Kidney epithelial cell (primary cell): ENCODE measurements around the gene MAGI1. TPM values are rescaled to one million over a fixed set of nuclear protein-coding genes. Genes with fewer than 3 reads are reported as not detected.

Source experiments
- DNase-seq: peaks from one replicate; pipeline ENCODE4 v3.0.0-alpha.2; 2010; ENCODE audit warnings: low read depth
- H3K27me3 ChIP-seq: 2 replicates; pipeline ENCODE4 v1.6.0; 2011; ENCODE audit warnings: low read length; ENCODE audit not compliant: control insufficient read depth, insufficient read depth
- H3K36me3 ChIP-seq: 2 replicates; pipeline ENCODE4 v1.5.1; 2011; ENCODE audit warnings: low read length; ENCODE audit not compliant: control insufficient read depth, insufficient read depth
- H3K4me3 ChIP-seq: 2 replicates; pipeline ENCODE4 v1.5.1; 2011; ENCODE audit warnings: low read depth, mild to moderate bottlenecking, control low read depth, low read length
- total RNA-seq: library from RNA; depleted of rRNA; stranded (reverse); fragments of >200 nt; gene quantifications from 2 replicates; pipeline ENCODE4 v1.2.3, GENCODE V29; 2015
- TF ChIP-seq, protein P1 (sequence below): IDR thresholded peaks from 2 replicates; pipeline ENCODE4 v1.5.1; 2011; ENCODE audit warnings: mild to moderate bottlenecking, moderate library complexity, low read length, control low read depth, inconsistent platforms; ENCODE audit not compliant: insufficient read depth, poor library complexity, severe bottlenecking

MAGI1 gene
- total RNA-seq, 1 donor from 2014 or later = 15.8 TPM

DNA sequence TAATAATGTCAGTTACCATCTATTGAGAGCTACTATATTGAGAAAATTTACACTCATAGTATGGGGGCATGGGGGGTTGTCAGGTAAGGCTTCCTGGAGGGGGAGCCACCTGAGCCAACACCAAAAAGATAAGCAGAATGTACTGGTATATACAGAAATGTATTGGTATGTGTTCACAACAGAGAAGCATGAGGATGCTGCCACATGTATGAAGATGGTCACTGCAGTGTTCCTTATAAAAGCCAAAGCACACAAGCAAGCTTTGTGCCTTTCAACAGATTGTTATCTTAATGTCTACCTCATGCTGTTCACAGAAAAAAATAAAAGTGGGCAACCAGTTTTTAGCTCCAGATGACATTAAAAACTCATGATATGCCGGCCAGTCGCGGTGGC lies 149.0 kb downstream of the MAGI1 start:
- no peak for DNase-seq
- Histone ChIP-seq H3K36me3 (no peaks in the 10 kb centered on the region), H3K4me3 (no peak overlapping the region), H3K27me3 (no peaks in the 10 kb centered on the region)
- TF ChIP-seq, protein P1, sequence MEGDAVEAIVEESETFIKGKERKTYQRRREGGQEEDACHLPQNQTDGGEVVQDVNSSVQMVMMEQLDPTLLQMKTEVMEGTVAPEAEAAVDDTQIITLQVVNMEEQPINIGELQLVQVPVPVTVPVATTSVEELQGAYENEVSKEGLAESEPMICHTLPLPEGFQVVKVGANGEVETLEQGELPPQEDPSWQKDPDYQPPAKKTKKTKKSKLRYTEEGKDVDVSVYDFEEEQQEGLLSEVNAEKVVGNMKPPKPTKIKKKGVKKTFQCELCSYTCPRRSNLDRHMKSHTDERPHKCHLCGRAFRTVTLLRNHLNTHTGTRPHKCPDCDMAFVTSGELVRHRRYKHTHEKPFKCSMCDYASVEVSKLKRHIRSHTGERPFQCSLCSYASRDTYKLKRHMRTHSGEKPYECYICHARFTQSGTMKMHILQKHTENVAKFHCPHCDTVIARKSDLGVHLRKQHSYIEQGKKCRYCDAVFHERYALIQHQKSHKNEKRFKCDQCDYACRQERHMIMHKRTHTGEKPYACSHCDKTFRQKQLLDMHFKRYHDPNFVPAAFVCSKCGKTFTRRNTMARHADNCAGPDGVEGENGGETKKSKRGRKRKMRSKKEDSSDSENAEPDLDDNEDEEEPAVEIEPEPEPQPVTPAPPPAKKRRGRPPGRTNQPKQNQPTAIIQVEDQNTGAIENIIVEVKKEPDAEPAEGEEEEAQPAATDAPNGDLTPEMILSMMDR = no peak

DNA sequence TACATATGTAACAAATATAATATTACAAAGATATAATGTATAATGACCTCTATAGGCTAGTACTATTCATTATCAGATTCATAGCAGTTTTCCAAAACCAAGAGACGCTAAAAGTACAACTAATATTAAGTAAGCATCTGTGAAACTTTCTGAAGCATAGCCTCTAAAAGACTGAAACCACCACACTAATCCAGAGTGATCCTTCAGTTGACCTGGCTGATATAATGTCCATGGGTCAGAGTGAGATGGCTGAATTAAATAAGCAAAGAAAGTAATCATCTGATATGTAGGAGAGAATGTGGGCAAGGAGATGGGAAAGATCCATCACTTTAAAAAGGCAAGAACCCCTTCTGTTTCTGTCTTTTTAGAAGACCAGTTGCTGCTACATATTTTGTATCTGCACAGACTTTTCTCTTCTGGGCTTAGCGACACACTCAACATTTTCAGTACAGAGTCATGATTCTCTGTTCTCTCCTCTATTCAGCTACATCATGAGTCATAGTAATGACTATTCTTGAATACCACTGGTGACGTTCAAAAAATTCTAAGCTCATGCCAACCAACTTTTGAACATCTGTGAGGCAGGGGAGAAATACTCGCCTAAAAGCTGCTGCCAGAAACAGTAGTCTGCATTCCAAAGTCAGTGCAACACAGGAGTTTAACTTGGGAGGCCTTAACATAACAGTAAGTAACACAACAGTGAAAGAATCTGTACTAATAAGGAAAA lies 149.6 kb downstream of the MAGI1 start:
- Histone ChIP-seq H3K4me3 (no peak overlapping the region), H3K36me3 (no peaks in the 10 kb centered on the region), H3K27me3 (no peaks in the 10 kb centered on the region)
- TF ChIP-seq, protein P1 = no peak
- DNase-seq = peak; percentile 80

DNA sequence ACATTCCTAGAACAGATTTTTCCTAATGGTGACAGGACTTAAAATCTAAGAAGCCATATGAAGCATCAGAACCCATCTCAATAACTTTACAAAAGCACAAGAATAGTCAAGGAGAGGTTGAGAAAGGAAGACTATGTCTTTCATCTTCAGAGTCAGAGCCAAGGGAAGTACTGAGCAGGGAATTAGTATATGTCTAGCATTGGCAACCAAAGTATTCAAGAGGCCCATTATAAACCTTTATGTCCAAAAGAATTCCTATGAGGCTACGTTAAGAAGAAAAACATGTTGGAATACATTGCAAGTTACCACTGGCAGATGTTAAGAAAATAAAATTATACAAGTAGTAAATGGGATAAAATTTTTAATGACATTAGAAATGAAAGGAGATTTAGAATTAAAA lies 150.5 kb downstream of the MAGI1 start:
- no peaks in the 10 kb centered on the region for H3K36me3 ChIP-seq
- H3K4me3 ChIP-seq = no peak overlapping the region
- no peak for DNase-seq
- H3K27me3 ChIP-seq = no peaks in the 10 kb centered on the region
- TF ChIP-seq, protein P1 = no peak

DNA sequence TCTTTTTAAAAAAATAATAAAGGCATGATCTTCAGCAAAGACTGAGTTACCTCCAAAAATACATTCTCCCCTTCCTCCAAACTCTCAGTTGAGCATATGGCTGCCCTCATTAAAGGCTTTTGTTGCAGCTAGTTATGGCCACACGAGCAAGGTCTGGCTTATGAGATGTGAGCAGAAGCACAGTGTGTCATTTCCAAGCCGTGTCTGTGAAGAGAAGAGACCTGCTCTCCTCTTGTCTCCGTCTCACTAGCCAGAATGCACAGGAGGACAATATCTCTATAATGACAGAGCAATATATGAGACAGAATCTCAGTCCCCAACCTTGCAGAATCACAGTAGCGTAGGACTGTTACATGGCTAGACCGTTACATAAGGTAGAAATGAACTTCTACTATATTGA lies 152.3 kb downstream of the MAGI1 start:
- no peak for DNase-seq
- Histone ChIP-seq H3K36me3 (no peaks in the 10 kb centered on the region), H3K4me3 (no peak overlapping the region), H3K27me3 (no peaks in the 10 kb centered on the region)
- TF ChIP-seq, protein P1 = no peak

DNA sequence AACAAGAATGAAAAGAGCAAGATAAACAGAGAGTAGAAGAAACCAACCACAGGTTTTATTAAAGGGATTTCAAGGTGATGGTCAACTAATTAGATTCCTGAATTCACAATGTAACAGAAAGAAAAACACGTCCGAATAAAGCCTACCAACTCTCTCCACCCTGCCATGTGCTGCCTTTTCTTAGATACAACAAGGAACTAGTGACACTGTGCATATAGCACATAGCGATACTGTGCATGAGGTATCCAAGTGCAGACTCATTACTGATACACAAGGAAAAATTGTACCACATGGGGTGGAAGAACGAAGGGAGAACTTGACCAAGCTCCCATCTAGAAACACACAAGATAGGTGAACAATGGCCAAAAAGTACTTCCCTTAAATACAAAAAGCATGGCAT lies 154.6 kb downstream of the MAGI1 start:
- Histone ChIP-seq H3K36me3 (no peaks in the 10 kb centered on the region), H3K4me3 (no peak overlapping the region), H3K27me3 (no peaks in the 10 kb centered on the region)
- DNase-seq = no peak
- TF ChIP-seq, protein P1 = no peak

DNA sequence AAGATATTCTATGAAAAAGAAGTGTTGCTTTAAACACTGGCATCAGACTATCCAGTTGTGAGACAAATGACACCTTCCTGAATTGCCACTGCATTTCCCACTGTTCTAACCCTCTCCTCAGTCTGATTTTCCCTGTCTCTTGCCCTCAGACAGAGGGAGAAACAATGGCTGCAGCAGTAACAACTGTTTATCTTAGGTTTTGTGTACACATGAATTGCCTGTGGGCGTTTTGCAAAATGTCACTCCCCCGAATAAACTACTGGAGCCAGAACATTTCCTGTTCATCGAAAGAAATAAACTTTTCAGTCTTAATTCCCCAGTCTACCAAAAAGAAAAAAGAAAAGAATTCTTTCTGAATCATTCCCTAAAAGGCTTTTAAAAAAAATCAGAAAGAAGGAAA lies 155.1 kb downstream of the MAGI1 start:
- H3K4me3 ChIP-seq = no peak overlapping the region
- H3K27me3 ChIP-seq = no peaks in the 10 kb centered on the region
- TF ChIP-seq, protein P1 = no peak
- DNase-seq = no peak
- H3K36me3 ChIP-seq = no peaks in the 10 kb centered on the region
